ENCODE results near the gene TICAM1. TPM values are rescaled to one million over a fixed set of nuclear protein-coding genes. Genes with fewer than 3 reads are reported as not detected.

The TICAM1 gene
- total RNA-seq, 1 donor from 2014 or later, result 16.0 TPM

GRCh38 chr19:4775627-4776152 is 55.8 kb downstream of the TICAM1 start:
- Histone ChIP-seq H3K4me3 (ENCODE audit: low read depth, low read length) (no peak overlapping the region), H3K27me3 (ENCODE audit: control insufficient read depth, insufficient read depth, low read length) (peaks cover 5% of the 10 kb centered on the region), H3K36me3 (ENCODE audit: control insufficient read depth, insufficient read depth, low read length) (no peaks in the 10 kb centered on the region)
- TF ChIP-seq, protein P1, sequence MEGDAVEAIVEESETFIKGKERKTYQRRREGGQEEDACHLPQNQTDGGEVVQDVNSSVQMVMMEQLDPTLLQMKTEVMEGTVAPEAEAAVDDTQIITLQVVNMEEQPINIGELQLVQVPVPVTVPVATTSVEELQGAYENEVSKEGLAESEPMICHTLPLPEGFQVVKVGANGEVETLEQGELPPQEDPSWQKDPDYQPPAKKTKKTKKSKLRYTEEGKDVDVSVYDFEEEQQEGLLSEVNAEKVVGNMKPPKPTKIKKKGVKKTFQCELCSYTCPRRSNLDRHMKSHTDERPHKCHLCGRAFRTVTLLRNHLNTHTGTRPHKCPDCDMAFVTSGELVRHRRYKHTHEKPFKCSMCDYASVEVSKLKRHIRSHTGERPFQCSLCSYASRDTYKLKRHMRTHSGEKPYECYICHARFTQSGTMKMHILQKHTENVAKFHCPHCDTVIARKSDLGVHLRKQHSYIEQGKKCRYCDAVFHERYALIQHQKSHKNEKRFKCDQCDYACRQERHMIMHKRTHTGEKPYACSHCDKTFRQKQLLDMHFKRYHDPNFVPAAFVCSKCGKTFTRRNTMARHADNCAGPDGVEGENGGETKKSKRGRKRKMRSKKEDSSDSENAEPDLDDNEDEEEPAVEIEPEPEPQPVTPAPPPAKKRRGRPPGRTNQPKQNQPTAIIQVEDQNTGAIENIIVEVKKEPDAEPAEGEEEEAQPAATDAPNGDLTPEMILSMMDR (IDR thresholded peaks at IDR 0.05; ENCODE audit: insufficient read depth, low read length, poor library complexity, severe bottlenecking), result no peak
- no peak for DNase-seq (ENCODE audit: low read depth)

DNA sequence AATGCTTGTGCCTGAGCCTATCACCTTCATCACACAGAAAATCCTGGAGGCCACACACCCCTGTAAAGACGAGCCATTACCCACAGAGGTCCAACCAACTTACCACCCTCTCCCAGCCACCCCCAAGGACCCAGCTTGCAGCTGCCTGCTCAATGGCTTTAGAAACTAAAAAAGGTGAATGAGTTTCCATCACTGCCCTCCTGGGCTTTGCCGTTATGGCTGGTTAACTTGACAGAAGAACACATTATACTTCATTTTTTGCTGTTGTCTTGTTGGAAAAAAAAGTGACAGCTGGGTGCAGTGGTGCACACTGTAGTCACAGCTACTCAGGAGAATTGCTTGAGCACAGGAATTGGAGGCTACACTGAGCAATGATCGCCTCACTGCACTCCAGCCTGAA is 57.4 kb downstream of the TICAM1 start:
- DNase-seq (ENCODE audit: low read depth), result no peak
- TF ChIP-seq, protein P1 (IDR thresholded peaks at IDR 0.05; ENCODE audit: insufficient read depth, low read length, poor library complexity, severe bottlenecking), result no peak
- peaks cover 5% of the 10 kb centered on the region for H3K27me3 ChIP-seq (ENCODE audit: control insufficient read depth, insufficient read depth, low read length)
- no peak overlapping the region for H3K4me3 ChIP-seq (ENCODE audit: low read depth, low read length)
- H3K36me3 ChIP-seq (ENCODE audit: control insufficient read depth, insufficient read depth, low read length), result no peaks in the 10 kb centered on the region

GRCh38 chr19:4773047-4773640 is 58.4 kb downstream of the TICAM1 start:
- DNase-seq (ENCODE audit: low read depth), result no peak
- Histone ChIP-seq H3K4me3 (ENCODE audit: low read depth, low read length) (no peak overlapping the region), H3K36me3 (ENCODE audit: control insufficient read depth, insufficient read depth, low read length) (no peaks in the 10 kb centered on the region), H3K27me3 (ENCODE audit: control insufficient read depth, insufficient read depth, low read length) (peaks cover 5% of the 10 kb centered on the region)
- TF ChIP-seq, protein P1 (IDR thresholded peaks at IDR 0.05; ENCODE audit: insufficient read depth, low read length, poor library complexity, severe bottlenecking), result no peak

DNA sequence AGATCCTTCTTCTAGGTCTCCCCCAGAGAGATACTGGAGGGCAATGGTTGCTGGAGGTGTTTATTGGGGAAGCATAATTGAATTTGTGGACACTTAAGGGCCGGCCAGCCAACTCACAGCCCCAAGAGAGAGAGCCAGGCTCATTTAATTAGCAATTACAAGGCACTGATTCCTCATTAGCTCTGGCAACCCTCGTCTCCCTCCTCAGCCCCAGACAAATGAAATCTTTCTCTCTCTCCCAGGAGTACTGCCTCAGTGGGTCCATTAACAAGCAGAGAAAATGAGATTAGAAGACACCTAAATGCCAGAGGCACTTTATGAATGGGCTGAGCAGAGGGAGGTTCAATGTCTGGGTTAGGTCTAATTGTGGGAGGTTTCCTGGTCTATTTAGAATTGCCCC is 58.9 kb downstream of the TICAM1 start:
- H3K4me3 ChIP-seq (ENCODE audit: low read depth, low read length), result no peak overlapping the region
- no peak for DNase-seq (ENCODE audit: low read depth)
- peaks cover 5% of the 10 kb centered on the region for H3K27me3 ChIP-seq (ENCODE audit: control insufficient read depth, insufficient read depth, low read length)
- no peaks in the 10 kb centered on the region for H3K36me3 ChIP-seq (ENCODE audit: control insufficient read depth, insufficient read depth, low read length)
- TF ChIP-seq, protein P1 (IDR thresholded peaks at IDR 0.05; ENCODE audit: insufficient read depth, low read length, poor library complexity, severe bottlenecking), result no peak

DNA sequence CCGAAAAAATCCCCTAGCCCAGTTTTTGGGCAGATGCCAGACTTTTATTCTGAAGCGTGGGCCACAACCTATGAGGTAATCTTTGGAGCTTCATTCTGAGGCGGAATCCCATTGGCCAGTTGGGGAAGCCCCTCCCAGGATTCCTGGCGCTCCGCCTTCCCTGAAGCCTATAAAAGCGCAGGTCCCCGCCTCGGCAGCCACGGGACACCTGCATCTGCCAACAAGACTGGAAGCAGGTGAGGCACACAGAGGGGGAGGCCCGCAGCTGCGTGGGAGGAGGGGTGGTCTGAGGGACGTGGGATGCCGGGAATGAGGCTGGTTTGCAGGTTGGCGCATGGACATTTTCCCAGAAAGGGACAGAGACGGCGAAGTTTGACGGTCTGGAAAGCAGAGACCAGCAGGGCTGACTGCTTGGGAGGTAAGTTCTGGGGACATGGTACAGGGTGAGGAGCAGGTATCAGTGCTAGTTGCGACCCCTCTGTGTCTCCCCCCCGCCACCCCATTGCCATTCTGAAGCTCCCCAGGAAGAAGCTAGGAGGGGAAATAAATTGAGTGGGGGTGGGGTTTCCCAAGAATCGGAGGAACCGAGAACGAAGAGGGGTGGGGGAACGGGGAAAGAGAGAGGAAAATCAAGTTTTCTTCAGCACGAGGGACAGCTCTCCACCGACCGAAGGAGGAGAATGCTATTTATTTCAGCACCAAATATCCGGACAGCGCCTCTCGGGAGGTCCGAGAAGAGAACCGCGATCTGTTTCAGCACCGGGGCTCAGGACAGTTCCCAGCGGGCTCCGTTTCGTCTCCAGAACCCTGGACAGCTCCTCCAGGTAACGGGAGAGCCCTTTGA is 62.4 kb downstream of the TICAM1 start:
- Histone ChIP-seq H3K4me3 (ENCODE audit: low read depth, low read length) (no peak overlapping the region), H3K27me3 (ENCODE audit: control insufficient read depth, insufficient read depth, low read length) (peaks cover 5% of the 10 kb centered on the region), H3K36me3 (ENCODE audit: control insufficient read depth, insufficient read depth, low read length) (no peaks in the 10 kb centered on the region)
- peak; percentile 38 for DNase-seq (ENCODE audit: low read depth)
- TF ChIP-seq, protein P1 (IDR thresholded peaks at IDR 0.05; ENCODE audit: insufficient read depth, low read length, poor library complexity, severe bottlenecking), result no peak

Other genes with a start within 250 kb of the TICAM1 start
- 0.75 and 1.2 TPM in 2 replicates for gene TNFAIP8L1, start 192.2 kb downstream of the TICAM1 start, total RNA-seq
- 148 and 173 TPM in 2 replicates for gene MYDGF, start 161.4 kb downstream of the TICAM1 start, total RNA-seq
- 67.8 and 128 TPM in 2 replicates for gene DPP9, start 107.9 kb downstream of the TICAM1 start, total RNA-seq
- gene FEM1A, start 40.0 kb downstream of the TICAM1 start, total RNA-seq, result 21.0 and 21.4 TPM in 2 replicates
- gene PLIN3, start 36.0 kb upstream of the TICAM1 start, total RNA-seq, result 59.5 and 111 TPM in 2 replicates
- gene ARRDC5, start 71.2 kb upstream of the TICAM1 start, total RNA-seq, result not detected in 2 replicates
- gene UHRF1, start 77.8 kb upstream of the TICAM1 start, total RNA-seq, result 20.7 and 21.2 TPM in 2 replicates
- 21.2 and 28.1 TPM in 2 replicates for gene KDM4B, start 137.4 kb upstream of the TICAM1 start, total RNA-seq